GM18870 (cell line): ENCODE results near the gene RELB.

Source experiments
- ATAC-seq: cut with Tn5 transposase; IDR thresholded peaks from one replicate; pipeline ENCODE4 v1.9.1; 2021; ENCODE audit warnings: moderate library complexity; ENCODE audit not compliant: unreplicated experiment

RELB gene

GRCh38 chr19:45021971-45022370 lies 20.7 kb downstream of the RELB start:
- ATAC-seq = no peak

- no peak for ATAC-seq
These were observed 21.8 kb downstream of the RELB start for GRCh38 chr19:45023048-45023447.

DNA sequence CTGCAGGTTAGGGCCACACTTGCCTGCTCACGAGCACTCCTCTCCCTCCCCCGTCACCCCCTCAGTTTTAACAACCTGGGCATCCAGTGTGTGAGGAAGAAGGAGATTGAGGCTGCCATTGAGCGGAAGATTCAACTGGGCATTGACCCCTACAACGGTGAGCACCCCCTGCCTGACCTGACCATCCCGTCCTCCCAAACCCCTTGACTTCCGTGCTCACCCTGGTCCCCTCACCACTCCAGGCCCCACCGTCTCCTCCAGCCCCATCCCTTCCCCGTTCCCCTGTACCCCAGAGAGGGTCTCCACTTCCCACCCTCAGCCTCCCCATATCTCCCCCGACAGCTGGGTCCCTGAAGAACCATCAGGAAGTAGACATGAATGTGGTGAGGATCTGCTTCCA lies 24.0 kb downstream of the RELB start:
- ATAC-seq = no peak

GRCh38 chr19:45027371-45027770 lies 26.1 kb downstream of the RELB start:
- no peak for ATAC-seq

DNA sequence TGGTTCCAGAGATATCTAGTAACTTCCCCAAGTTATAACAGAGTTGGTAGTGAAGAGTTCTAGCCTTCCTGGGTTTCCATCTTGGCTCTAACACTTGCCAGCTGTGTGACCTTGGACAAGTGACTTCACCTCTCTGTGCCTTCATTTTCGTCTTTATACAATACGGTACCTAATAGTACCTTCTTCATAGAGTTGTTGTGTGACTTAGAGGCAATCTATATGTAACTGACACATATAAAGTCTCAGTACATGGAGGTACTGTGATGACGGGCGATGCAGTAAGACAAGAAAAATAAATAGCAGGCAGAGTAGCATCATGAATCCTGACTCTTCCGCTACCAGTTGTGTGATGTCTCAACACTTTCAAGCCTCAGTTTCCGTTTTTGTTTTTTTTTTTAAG lies 29.6 kb downstream of the RELB start:
- no peak for ATAC-seq

DNA sequence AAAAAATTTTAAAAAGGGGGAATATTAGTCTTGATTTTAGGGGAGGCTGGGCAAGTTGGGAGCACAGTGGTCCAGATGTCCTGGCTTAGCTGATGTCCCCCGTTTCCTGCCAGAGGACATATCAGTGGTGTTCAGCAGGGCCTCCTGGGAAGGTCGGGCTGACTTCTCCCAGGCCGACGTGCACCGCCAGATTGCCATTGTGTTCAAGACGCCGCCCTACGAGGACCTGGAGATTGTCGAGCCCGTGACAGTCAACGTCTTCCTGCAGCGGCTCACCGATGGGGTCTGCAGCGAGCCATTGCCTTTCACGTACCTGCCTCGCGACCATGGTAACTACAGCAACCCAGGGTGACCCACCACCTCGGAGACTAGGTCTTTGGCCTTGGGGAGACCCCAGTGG lies 31.2 kb downstream of the RELB start:
- no peak for ATAC-seq

GRCh38 chr19:45035755-45036154 lies 34.5 kb downstream of the RELB start:
- no peak for ATAC-seq

GRCh38 chr19:45037393-45038169 lies 36.3 kb downstream of the RELB start:
- no peak for ATAC-seq

GRCh38 chr19:45038931-45039893 lies 37.9 kb downstream of the RELB start, which contains the start of gene CLASRP:
CLASRP (plus strand) TSS chr19:45039045; CDS start chr19:45040213, 1,168 bp downstream.
- ATAC-seq = peak; percentile 55

GRCh38 chr19:45040059-45040771 lies 39.0 kb downstream of the RELB start:
- ATAC-seq = no peak

GRCh38 chr19:45041125-45041524 lies 39.9 kb downstream of the RELB start:
- no peak for ATAC-seq

DNA sequence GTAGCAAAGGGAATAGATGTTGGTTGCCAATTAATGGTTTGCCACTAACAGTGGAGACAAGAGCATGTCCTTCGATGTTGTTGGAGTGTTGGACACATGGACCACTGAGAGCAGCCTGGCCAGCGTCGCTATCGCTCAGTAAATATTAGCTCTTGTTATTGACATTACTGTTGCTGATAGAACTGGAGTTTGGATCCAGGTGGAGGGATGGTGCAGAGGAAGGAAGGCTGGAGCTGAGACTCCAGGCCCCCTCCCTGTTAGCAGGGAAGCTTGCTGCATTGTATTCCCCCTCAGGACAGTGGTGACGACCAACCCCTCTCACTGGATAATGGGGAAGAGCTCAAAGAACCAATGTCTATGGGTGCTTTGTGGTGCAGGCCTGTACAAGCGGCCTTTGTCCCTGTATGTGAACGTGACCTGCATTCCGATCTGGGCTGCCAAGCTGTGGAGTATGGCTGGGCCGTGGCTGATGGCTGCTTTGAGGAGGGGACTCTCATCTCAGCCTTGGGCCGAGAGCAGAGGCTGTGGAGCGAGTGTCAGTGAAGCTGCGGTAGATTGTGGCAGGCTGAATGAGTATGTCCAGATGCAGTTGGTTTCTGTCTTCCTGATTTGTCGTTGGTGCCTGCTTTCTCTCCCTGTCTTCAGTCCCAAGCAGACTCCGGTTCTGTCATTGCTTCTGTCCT lies 44.5 kb downstream of the RELB start:
- no peak for ATAC-seq

DNA sequence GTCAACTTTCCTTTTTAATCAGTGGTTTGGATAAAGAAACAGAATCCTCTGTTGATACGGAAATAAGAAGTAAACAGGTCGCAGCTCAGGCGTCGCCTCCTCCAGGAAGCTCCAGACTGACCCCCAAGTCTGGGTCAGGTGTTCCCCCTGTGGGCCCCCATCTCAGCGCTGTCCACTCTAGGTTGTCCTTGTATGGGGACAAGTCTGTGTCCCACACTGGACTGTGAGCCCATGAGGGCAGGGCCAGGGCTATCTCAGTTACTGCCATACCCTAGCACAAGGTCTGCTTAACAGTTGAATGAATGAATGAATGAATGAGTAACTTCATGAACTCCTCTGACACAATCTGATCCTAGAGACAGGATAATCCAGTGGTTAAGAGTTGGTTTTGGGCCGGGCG lies 45.1 kb downstream of the RELB start:
- ATAC-seq = no peak

DNA sequence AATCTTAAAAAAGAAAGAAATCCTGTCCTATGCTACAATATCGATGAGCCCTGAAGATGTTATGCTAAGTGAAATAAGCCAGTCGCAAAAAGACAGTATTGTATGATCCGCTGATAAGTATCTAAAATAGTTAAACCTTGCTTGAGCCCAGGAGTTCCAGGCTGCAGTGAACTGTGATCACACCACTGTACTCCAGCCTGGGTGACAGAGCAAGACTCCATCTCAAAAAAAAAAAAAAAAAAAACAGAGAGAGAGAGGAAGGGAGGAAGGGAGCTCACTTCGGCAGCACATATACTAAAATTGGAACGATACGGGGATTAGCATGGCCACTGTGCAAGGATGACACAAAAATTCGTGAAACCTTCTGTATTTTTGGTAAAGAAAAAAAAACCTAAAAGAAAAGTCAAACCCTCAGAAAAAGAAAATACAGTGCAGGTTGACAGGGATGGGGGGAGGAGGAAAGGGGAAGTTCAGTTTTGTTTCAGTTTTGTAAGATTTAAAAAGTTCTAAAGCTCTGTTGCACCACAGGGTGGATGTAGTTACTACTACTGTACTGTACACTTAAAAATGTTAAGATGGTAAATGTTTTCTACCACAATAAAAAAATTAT lies 46.0 kb downstream of the RELB start:
- ATAC-seq = peak; percentile 47

- no peak for ATAC-seq
These were observed 47.9 kb downstream of the RELB start for GRCh38 chr19:45049073-45049736.

- no peak for ATAC-seq
These were observed 48.8 kb downstream of the RELB start for GRCh38 chr19:45050036-45050435.

- ATAC-seq = no peak
These were observed 50.8 kb downstream of the RELB start for GRCh38 chr19:45051929-45052579.

- ATAC-seq = no peak
These were observed 55.6 kb downstream of the RELB start for GRCh38 chr19:45056831-45057230.

GRCh38 chr19:45057444-45057843 lies 56.2 kb downstream of the RELB start:
- no peak for ATAC-seq
